Colonic mucosa (tissue), 4 donors: ENCODE data around the gene COL8A2. TPM values are rescaled to one million over a fixed set of nuclear protein-coding genes. Genes with fewer than 3 reads are reported as not detected.

ENCODE experiments used
- DNase-seq: peaks from one replicate; pipeline ENCODE4 v3.0.0-alpha.2; 2020
- H3K27ac ChIP-seq: fragments of 200-600 bp; one replicate; pipeline ENCODE4 v1.8.0; 2021
- H3K27me3 ChIP-seq: fragments of 200-600 bp; one replicate; pipeline ENCODE4 v1.8.0; 2021
- H3K36me3 ChIP-seq: fragments of 200-600 bp; one replicate; pipeline ENCODE4 v1.8.0; 2021
- H3K4me1 ChIP-seq: fragments of 200-600 bp; one replicate; pipeline ENCODE4 v1.8.0; 2021; ENCODE audit warnings: mild to moderate bottlenecking
- H3K4me3 ChIP-seq: fragments of 200-600 bp; one replicate; pipeline ENCODE4 v1.8.0; 2021
- H3K9ac ChIP-seq, 2 donors: one replicate each; pipeline ENCODE4 v1.7.0; 2013; ENCODE audit warnings: control low read depth in 2 of 2, low read depth in 2 of 2, low read length in 2 of 2
- H3K9me3 ChIP-seq: fragments of 200-600 bp; one replicate; pipeline ENCODE4 v1.8.0; 2021
- CTCF ChIP-seq: fragments of 200-600 bp; IDR thresholded peaks from one replicate; pipeline ENCODE4 v1.8.0; 2022; ENCODE audit warnings: antibody characterized with exemption, mild to moderate bottlenecking
- intact Hi-C: fragments of 100-400 bp; cut with DNase I; formaldehyde crosslinking; loops from one replicate; pipeline ENCODE4 v1.14.1; 2022
- total RNA-seq, 2 donors: library from RNA; stranded (reverse); fragmentation: NEBNext Ultra II Directional in 1 of 2; extraction: Animal tissue kit (Norgen Biotek cat#: 25700) in 1 of 2; gene quantifications; one replicate each; pipeline ENCODE4 v1.2.1, GENCODE V29; 2021
- donor health status: healthy.
- donor health status: DM: no; HTN: no; CAD: no.
- donor health status: DM: no; HTN: no; CAD: no.

The COL8A2 gene
- total RNA-seq, 2 donors from 2014 or later, result 1.1 to 2.1 TPM

GRCh38 chr1:36097693-36098585 lies 27.1 kb downstream of the COL8A2 start:
- no peak for DNase-seq
- Histone ChIP-seq H3K27me3 (no peaks in the 10 kb centered on the region), H3K27ac (no peak overlapping the region), H3K9ac (no peak overlapping the region), H3K9me3 (no peaks in the 10 kb centered on the region), H3K4me1 (no peaks in the 10 kb centered on the region), H3K36me3 (peaks cover 13% of the 10 kb centered on the region), H3K4me3 (no peak overlapping the region)
- TF ChIP-seq CTCF, result no peak
- intact Hi-C loops, result loop anchor here (5.0 to 10.0 kb wide), 3 partner anchors 34 to 327 kb away; no protein-coding TSS in a partner anchor

- no peaks in the 10 kb centered on the region for H3K9me3 ChIP-seq
- intact Hi-C loops, result loop anchor here (5.0 to 10.0 kb wide), 3 partner anchors 36 to 328 kb away; no protein-coding TSS in a partner anchor
- no peak overlapping the region for H3K9ac ChIP-seq
- no peaks in the 10 kb centered on the region for H3K4me1 ChIP-seq
- H3K36me3 ChIP-seq, result peaks cover 20% of the 10 kb centered on the region
- no peaks in the 10 kb centered on the region for H3K27me3 ChIP-seq
- H3K4me3 ChIP-seq, result no peak overlapping the region
- DNase-seq, result no peak
- H3K27ac ChIP-seq, result no peak overlapping the region
- TF ChIP-seq CTCF, result no peak
These were observed 28.3 kb downstream of the COL8A2 start for GRCh38 chr1:36096500-36097432.

- no peak overlapping the region for H3K4me3 ChIP-seq
- H3K27me3 ChIP-seq, result no peaks in the 10 kb centered on the region
- no peaks in the 10 kb centered on the region for H3K9me3 ChIP-seq
- intact Hi-C loops, result loop anchor here (5.0 to 10.0 kb wide), 3 partner anchors 36 to 329 kb away; no protein-coding TSS in a partner anchor
- no peak overlapping the region for H3K9ac ChIP-seq
- peaks cover 20% of the 10 kb centered on the region for H3K36me3 ChIP-seq
- DNase-seq, result no peak
- no peaks in the 10 kb centered on the region for H3K4me1 ChIP-seq
- H3K27ac ChIP-seq, result no peak overlapping the region
- no peak for TF ChIP-seq CTCF
These were observed 29.1 kb downstream of the COL8A2 start for GRCh38 chr1:36095760-36096405.

- H3K36me3 ChIP-seq, result peaks cover 20% of the 10 kb centered on the region
- TF ChIP-seq CTCF, result no peak
- no peaks in the 10 kb centered on the region for H3K9me3 ChIP-seq
- intact Hi-C loops, result loop anchor here (5.0 to 10.0 kb wide), 4 partner anchors 38 to 330 kb away; no protein-coding TSS in a partner anchor
- no peak overlapping the region for H3K9ac ChIP-seq
- no peaks in the 10 kb centered on the region for H3K27me3 ChIP-seq
- no peak overlapping the region for H3K4me3 ChIP-seq
- no peak overlapping the region for H3K27ac ChIP-seq
- no peak for DNase-seq
- no peaks in the 10 kb centered on the region for H3K4me1 ChIP-seq
These were observed 30.4 kb downstream of the COL8A2 start for GRCh38 chr1:36094621-36095061.

GRCh38 chr1:36093929-36094328 lies 31.1 kb downstream of the COL8A2 start:
- Histone ChIP-seq H3K9ac (no peak overlapping the region), H3K4me1 (no peaks in the 10 kb centered on the region), H3K27ac (no peak overlapping the region), H3K9me3 (no peaks in the 10 kb centered on the region), H3K4me3 (no peak overlapping the region), H3K27me3 (no peaks in the 10 kb centered on the region), H3K36me3 (peaks cover 20% of the 10 kb centered on the region)
- intact Hi-C loops, result loop anchor here (5.0 to 10.0 kb wide), 2 partner anchors 193 to 331 kb away; no protein-coding TSS in a partner anchor
- TF ChIP-seq CTCF, result no peak
- DNase-seq, result no peak
